ENCODE measurements around the gene SPTBN4.

DNA sequence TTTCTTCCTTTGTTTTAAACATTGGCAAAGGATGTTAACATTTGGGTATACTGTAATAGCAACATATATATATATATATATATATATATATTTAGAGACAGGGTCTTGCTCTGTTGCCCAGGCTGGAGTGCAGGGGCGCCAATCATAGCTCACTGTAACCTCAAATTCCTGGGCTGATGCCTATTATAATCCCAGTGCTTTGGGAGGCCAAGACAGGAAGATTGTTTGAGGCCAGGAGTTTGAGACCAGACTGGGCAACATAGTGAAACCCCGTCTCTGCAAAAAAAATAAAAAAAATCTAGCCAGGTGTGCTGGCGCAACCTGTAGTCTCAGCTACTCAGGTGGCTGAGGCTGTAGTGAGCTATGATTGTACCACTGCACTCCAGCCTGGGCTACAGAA, 6.6 kb upstream of the SPTBN4 start:
- TF ChIP-seq EZH2 (IDR thresholded peaks at IDR 0.05; ENCODE audit: borderline replicate concordance) (no peak), EZH2phosphoT487 (IDR thresholded peaks at IDR 0.05; ENCODE audit: low read depth, severe bottlenecking, unreplicated experiment) (no peak)
- TF ChIP-seq, protein P1, sequence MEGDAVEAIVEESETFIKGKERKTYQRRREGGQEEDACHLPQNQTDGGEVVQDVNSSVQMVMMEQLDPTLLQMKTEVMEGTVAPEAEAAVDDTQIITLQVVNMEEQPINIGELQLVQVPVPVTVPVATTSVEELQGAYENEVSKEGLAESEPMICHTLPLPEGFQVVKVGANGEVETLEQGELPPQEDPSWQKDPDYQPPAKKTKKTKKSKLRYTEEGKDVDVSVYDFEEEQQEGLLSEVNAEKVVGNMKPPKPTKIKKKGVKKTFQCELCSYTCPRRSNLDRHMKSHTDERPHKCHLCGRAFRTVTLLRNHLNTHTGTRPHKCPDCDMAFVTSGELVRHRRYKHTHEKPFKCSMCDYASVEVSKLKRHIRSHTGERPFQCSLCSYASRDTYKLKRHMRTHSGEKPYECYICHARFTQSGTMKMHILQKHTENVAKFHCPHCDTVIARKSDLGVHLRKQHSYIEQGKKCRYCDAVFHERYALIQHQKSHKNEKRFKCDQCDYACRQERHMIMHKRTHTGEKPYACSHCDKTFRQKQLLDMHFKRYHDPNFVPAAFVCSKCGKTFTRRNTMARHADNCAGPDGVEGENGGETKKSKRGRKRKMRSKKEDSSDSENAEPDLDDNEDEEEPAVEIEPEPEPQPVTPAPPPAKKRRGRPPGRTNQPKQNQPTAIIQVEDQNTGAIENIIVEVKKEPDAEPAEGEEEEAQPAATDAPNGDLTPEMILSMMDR (IDR thresholded peaks at IDR 0.05; ENCODE audit: poor library complexity) = no peak
